Testis (tissue), 3 donors: ENCODE results near the gene HES1. TPM values are rescaled to one million over a fixed set of nuclear protein-coding genes. Genes with fewer than 3 reads are reported as not detected.

Experiments
- DNase-seq: peaks from one replicate; pipeline ENCODE4 v3.0.0-alpha.2; 2019
- H3K27ac ChIP-seq, 2 donors: fragments of 200-600 bp; sonication (generic); one replicate each; pipeline ENCODE4 v1.5.1; 2019
- H3K27me3 ChIP-seq: fragments of 200-600 bp; sonication (generic); one replicate; pipeline ENCODE4 v1.5.1; 2019
- H3K36me3 ChIP-seq: fragments of 200-600 bp; sonication (generic); one replicate; pipeline ENCODE4 v1.5.1; 2017; ENCODE audit warnings: low read depth; ENCODE audit errors: missing control alignments
- H3K4me1 ChIP-seq: fragments of 200-600 bp; sonication (generic); one replicate; pipeline ENCODE4 v1.5.1; 2019
- H3K4me3 ChIP-seq, 2 donors: fragments of 200-600 bp; sonication (generic); one replicate each; pipeline ENCODE4 v1.5.1; 2017 to 2019
- H3K9me3 ChIP-seq: fragments of 200-600 bp; sonication (generic); one replicate; pipeline ENCODE4 v1.5.1; 2017
- CTCF ChIP-seq, 3 experiments: fragments of 450-650 bp in 2 of 3; fragments of 200-600 bp in 1 of 3; sonication (generic) in 1 of 3; IDR thresholded peaks; one replicate each; pipeline ENCODE4 v1.5.1; 2016 to 2019; ENCODE audit warnings: antibody characterized with exemption in 3 of 3, mild to moderate bottlenecking in 2 of 3, moderate library complexity in 1 of 3
- POLR2A ChIP-seq: fragments of 450-650 bp; IDR thresholded peaks from one replicate; pipeline ENCODE4 v1.6.1; 2017; ENCODE audit warnings: antibody characterized with exemption, mild to moderate bottlenecking, moderate library complexity
- WGBS, 2 donors: methylation state at CpG; one replicate each; pipeline ENCODE4 v1.1.5; 2018; 5-methylcytosine and 5-hydroxymethylcytosine counted together
- intact Hi-C: fragments of 100-400 bp; cut with DNase I; formaldehyde crosslinking; loops from one replicate; pipeline ENCODE4 v1.15.1; 2023; ENCODE audit warnings: low total_unique reads
- polyA plus RNA-seq: library from polyadenylated mRNA; stranded (reverse); fragments of 350-450 nt; fragmentation: Illumina TruSeq; extraction: RNeasy Lipid Tissue Mini Kit (QIAGEN cat#74804); gene quantifications from one replicate; pipeline ENCODE4 v1.2.3, GENCODE V29; 2014; ENCODE audit warnings: low read depth, low replicate concordance; ENCODE audit not compliant: insufficient read depth
- total RNA-seq, 2 donors: library from RNA; depleted of rRNA; stranded (reverse); fragments of >200 nt; gene quantifications; one replicate each; pipeline ENCODE4 v1.2.3, GENCODE V29; 2016

HES1 gene
- total and polyA plus RNA-seq, 3 donors from 2014 or later: 17.5 to 41.1 (median 38.9) TPM

GRCh38 chr3:194130807-194131589 is 5.0 kb upstream of the HES1 start:
- 62 to 64% methylated on average over 19 of the region's 19 CpGs for WGBS, 2 donors
- Histone ChIP-seq H3K4me3 (no peak overlapping the region), H3K27me3 (no peaks in the 10 kb centered on the region), H3K36me3 (no peaks in the 10 kb centered on the region), H3K4me1 (peaks cover 39% of the 10 kb centered on the region), H3K27ac (no peak overlapping the region), H3K9me3 (no peaks in the 10 kb centered on the region)
- DNase-seq: no peak
- TF ChIP-seq CTCF (IDR thresholded peaks at IDR 0.05) (no peak), POLR2A (no peak)
- intact Hi-C loops: no loop called here

GRCh38 chr3:194132465-194133286 is 3.3 kb upstream of the HES1 start:
- Histone ChIP-seq H3K4me1 (peaks cover 39% of the 10 kb centered on the region), H3K9me3 (no peaks in the 10 kb centered on the region), H3K27me3 (no peaks in the 10 kb centered on the region), H3K27ac (no peak overlapping the region), H3K36me3 (no peaks in the 10 kb centered on the region), H3K4me3 (no peak overlapping the region)
- 61 to 67% methylated on average over 5 of the region's 5 CpGs for WGBS, 2 donors
- no peak for DNase-seq
- intact Hi-C loops: no loop called here
- TF ChIP-seq CTCF (IDR thresholded peaks at IDR 0.05): no peak
- TF ChIP-seq POLR2A: no peak

- intact Hi-C loops: no loop called here
- Histone ChIP-seq H3K4me3 (peak overlapping the region in 1 of 2 donors; percentile 43), H3K36me3 (no peaks in the 10 kb centered on the region), H3K27me3 (no peaks in the 10 kb centered on the region), H3K4me1 (peaks cover 46% of the 10 kb centered on the region), H3K9me3 (no peaks in the 10 kb centered on the region), H3K27ac (peak overlapping the region in 1 of 2 donors; percentile 93)
- peak; percentile 61 for DNase-seq
- 3 to 6% methylated on average over 17 to 39 of the region's 41 CpGs for WGBS, 2 donors
- TF ChIP-seq CTCF (IDR thresholded peaks at IDR 0.05) (no peak), POLR2A (no peak)
Observed at GRCh38 chr3:194133661-194134230, 2.2 kb upstream of the HES1 start.

- Histone ChIP-seq H3K4me3 (peak overlapping the region; percentile 57 to 73), H3K4me1 (peaks cover 51% of the 10 kb centered on the region), H3K27ac (peak overlapping the region; percentile 87 to 93), H3K9me3 (no peaks in the 10 kb centered on the region), H3K36me3 (no peaks in the 10 kb centered on the region), H3K27me3 (no peaks in the 10 kb centered on the region)
- TF ChIP-seq POLR2A (no peak), CTCF (IDR thresholded peaks at IDR 0.05) (peak in 1 of 3 experiments; percentile 5)
- 0% methylated on average over 5 to 68 of the region's 71 CpGs for WGBS, 2 donors
- peak; percentile 36 for DNase-seq
- intact Hi-C loops: no loop called here
Observed at GRCh38 chr3:194134231-194134756, 1.7 kb upstream of the HES1 start.
